Keratinocyte (primary cell): ENCODE measurements around the gene ZBTB21. TPM values are rescaled to one million over a fixed set of nuclear protein-coding genes. Genes with fewer than 3 reads are reported as not detected.

Source experiments
- DNase-seq: peaks from one replicate; pipeline ENCODE4 v3.0.0-alpha.2; 2011; ENCODE audit warnings: low read depth, missing footprints, low spot score
- FAIRE-seq: peaks from 2 replicates; lab custom pipeline; 2011; peaks lifted over from hg19 to GRCh38; lab: Jason Lieb, UNC
- H2AFZ ChIP-seq: 2 replicates; pipeline ENCODE4 v1.6.0; 2012; ENCODE audit warnings: low read length, control low read depth, inconsistent platforms; ENCODE audit not compliant: control insufficient read depth
- H3K27ac ChIP-seq: 2 replicates; pipeline ENCODE4 v1.5.1; 2011; ENCODE audit warnings: low read length; ENCODE audit not compliant: control insufficient read depth, insufficient read depth
- H3K27me3 ChIP-seq: 3 replicates; pipeline ENCODE4 v1.6.0; 2011; ENCODE audit warnings: low read length; ENCODE audit not compliant: control insufficient read depth, insufficient read depth; ENCODE audit errors: extremely low read depth
- H3K36me3 ChIP-seq, 2 experiments: 2 replicates in 1 of 2; 3 replicates in 1 of 2; pipeline ENCODE4 v1.5.1; 2011; ENCODE audit warnings: low read length in 2 of 2, mild to moderate bottlenecking in 1 of 2; ENCODE audit not compliant: control insufficient read depth in 2 of 2, insufficient read depth in 2 of 2; ENCODE audit errors: extremely low read depth in 1 of 2
- H3K4me1 ChIP-seq: 3 replicates; pipeline ENCODE4 v1.5.1; 2011; ENCODE audit warnings: low read length; ENCODE audit not compliant: control insufficient read depth, insufficient read depth; ENCODE audit errors: extremely low read depth
- H3K4me2 ChIP-seq: 3 replicates; pipeline ENCODE4 v1.6.0; 2011; ENCODE audit warnings: low read depth, low read length; ENCODE audit not compliant: control insufficient read depth, insufficient read depth; ENCODE audit errors: extremely low read depth
- H3K4me3 ChIP-seq, 3 experiments: fragments of 200-600 bp in 1 of 3; sonication (generic) in 1 of 3; 2 replicates in 2 of 3; 3 replicates in 1 of 3; pipeline ENCODE4 v1.5.1; 2011 to 2016; ENCODE audit warnings: low read length in 3 of 3, mild to moderate bottlenecking in 3 of 3, control low read depth in 2 of 3, inconsistent platforms in 1 of 3, low read depth in 1 of 3, mixed read lengths in 1 of 3, mixed run types in 1 of 3, moderate library complexity in 1 of 3; ENCODE audit not compliant: control insufficient read depth in 2 of 3, insufficient read depth in 2 of 3; ENCODE audit errors: extremely low read depth in 1 of 3
- H3K79me2 ChIP-seq: 2 replicates; pipeline ENCODE4 v1.6.0; 2012; ENCODE audit warnings: low read length; ENCODE audit not compliant: control insufficient read depth, insufficient read depth
- H3K9ac ChIP-seq: 3 replicates; pipeline ENCODE4 v1.6.0; 2011; ENCODE audit warnings: low read length; ENCODE audit not compliant: control insufficient read depth, insufficient read depth; ENCODE audit errors: extremely low read depth
- H3K9me1 ChIP-seq: 3 replicates; pipeline ENCODE4 v1.6.0; 2011; ENCODE audit warnings: low read length; ENCODE audit not compliant: control insufficient read depth, insufficient read depth; ENCODE audit errors: extremely low read depth
- H3K9me3 ChIP-seq: 2 replicates; pipeline ENCODE4 v1.5.1; 2012; ENCODE audit warnings: low read depth, low read length; ENCODE audit not compliant: control insufficient read depth
- H4K20me1 ChIP-seq: 3 replicates; pipeline ENCODE4 v1.6.0; 2011; ENCODE audit warnings: low read length; ENCODE audit not compliant: control insufficient read depth, insufficient read depth; ENCODE audit errors: extremely low read depth
- CTCF ChIP-seq, 3 experiments: IDR thresholded peaks in 1 of 3; conservative IDR thresholded peaks in 1 of 3; optimal IDR thresholded peaks in 1 of 3; 2 replicates in 2 of 3; 3 replicates in 1 of 3; pipeline versions ENCODE3 to v1.5.1; 2011; ENCODE audit warnings: low read length in 3 of 3, mild to moderate bottlenecking in 3 of 3, moderate library complexity in 2 of 3, control low read depth in 1 of 3, inconsistent platforms in 1 of 3; ENCODE audit not compliant: insufficient read depth in 2 of 3; ENCODE audit errors: extremely low read depth in 1 of 3
- EZH2 ChIP-seq: IDR thresholded peaks from one replicate; pipeline ENCODE4 v1.6.1; 2012; ENCODE audit warnings: inconsistent platforms, mild to moderate bottlenecking, low read length, moderate library complexity
- dilution Hi-C: fragments of 300-500 bp; cut with MboI; formaldehyde crosslinking; loops from one replicate; pipeline ENCODE4 v1.7.0; 2020; ENCODE audit warnings: low sequenced_read_pairs; ENCODE audit not compliant: extremely low pct_ligation_motif_present
- polyA plus RNA-seq, 5 experiments: library from polyadenylated mRNA; depleted of rRNA in 3 of 5; stranded (reverse) in 3 of 5; stranded (forward) in 1 of 5; unstranded in 1 of 5; fragments of >200 nt; gene quantifications; 1 replicate in 1 of 5; 2 replicates in 3 of 5; 3 replicates in 1 of 5; pipeline versions ENCODE4 v1.2.1 to v1.2.3, GENCODE V29; 2011 to 2012; ENCODE audit warnings: missing spikeins in 2 of 5, low read depth in 1 of 5, low replicate concordance in 1 of 5

ZBTB21 gene
- polyA plus RNA-seq, 1 donor (not counting 4 experiments of a cell fraction or from before 2014, with no cell fraction given), result 9.5 TPM

GRCh38 chr21:41993744-41994143 lies 16.4 kb downstream of the ZBTB21 start:
- no peaks in the 10 kb centered on the region for H4K20me1 ChIP-seq
- FAIRE-seq (no peak), DNase-seq (no peak)
- no peak overlapping the region for H3K9ac ChIP-seq
- H3K79me2 ChIP-seq, result no peaks in the 10 kb centered on the region
- no peaks in the 10 kb centered on the region for H3K27me3 ChIP-seq
- H3K4me2 ChIP-seq, result no peak overlapping the region
- no peak for TF ChIP-seq CTCF (optimal IDR thresholded peaks at IDR 0.05 in 1 of 3, IDR thresholded peaks at IDR 0.05 in 1 of 3, conservative IDR thresholded peaks at IDR 0.05 in 1 of 3; ENCODE audit: extremely low read depth in 1 of 3, insufficient read depth in 2 of 3, low read length in 3 of 3)
- TF ChIP-seq EZH2, result no peak
- dilution Hi-C loops, result no loop called here
- no peaks in the 10 kb centered on the region for H3K9me1 ChIP-seq
- no peak overlapping the region for H3K27ac ChIP-seq
- H3K36me3 ChIP-seq, result peaks cover 20 to 44% of the 10 kb centered on the region in 2 experiments
- peaks cover 10% of the 10 kb centered on the region for H3K9me3 ChIP-seq
- no peak overlapping the region for H3K4me3 ChIP-seq
- H3K4me1 ChIP-seq, result no peaks in the 10 kb centered on the region
- H2AFZ ChIP-seq, result no peak overlapping the region

- no peak overlapping the region for H2AFZ ChIP-seq
- H3K27ac ChIP-seq, result no peak overlapping the region
- H3K36me3 ChIP-seq, result peaks cover 15 to 40% of the 10 kb centered on the region in 2 experiments
- DNase-seq, result no peak
- TF ChIP-seq CTCF (optimal IDR thresholded peaks at IDR 0.05 in 1 of 3, IDR thresholded peaks at IDR 0.05 in 1 of 3, conservative IDR thresholded peaks at IDR 0.05 in 1 of 3; ENCODE audit: extremely low read depth in 1 of 3, insufficient read depth in 2 of 3, low read length in 3 of 3) (no peak), EZH2 (no peak)
- no peaks in the 10 kb centered on the region for H3K79me2 ChIP-seq
- H3K9ac ChIP-seq, result no peak overlapping the region
- no peak overlapping the region for H3K4me3 ChIP-seq
- H3K9me1 ChIP-seq, result no peaks in the 10 kb centered on the region
- peaks cover 10% of the 10 kb centered on the region for H3K9me3 ChIP-seq
- dilution Hi-C loops, result no loop called here
- H4K20me1 ChIP-seq, result no peaks in the 10 kb centered on the region
- H3K27me3 ChIP-seq, result no peaks in the 10 kb centered on the region
- no peak overlapping the region for H3K4me2 ChIP-seq
- FAIRE-seq, result no peak
- no peaks in the 10 kb centered on the region for H3K4me1 ChIP-seq
Measured at GRCh38 chr21:41992576-41992975, 17.6 kb downstream of the ZBTB21 start.
